Naive thymus-derived CD8-positive, alpha-beta T cell (primary cell): ENCODE results near the gene GJA8. TPM values are rescaled to one million over a fixed set of nuclear protein-coding genes. Genes with fewer than 3 reads are reported as not detected.
A peak's percentile ranks its signal among the peaks of the same experiment; 100 is the strongest.
"Not testable (repeated sequence)": the region's sequence is repeated elsewhere in the genome, so short reads cannot be mapped to it uniquely, and the experiment has no call there.

Experiments used
- ATAC-seq, 2 donors: fragments of 150-1000 bp; cut with Tn5 transposase in 1 of 2; sonication (Bioruptor Pico), chemical (Tn5 transposase) in 1 of 2; 1 replicate in 1 of 2; 2 replicates in 1 of 2; pipeline ENCODE4 v1.10.0; 2021; ENCODE audit warnings: mild to moderate bottlenecking in 2 of 2, moderate library complexity in 2 of 2
- POLR2A ChIA-PET: fragments of 350-600 bp; sonication (Branson Sonifier 250); formaldehyde crosslinking; loops from one replicate; lab custom pipeline; 2021; ENCODE audit warnings: antibody characterized with exemption; lab: Charles Lee
- DNase-seq, 10 donors: peaks; one replicate each; pipeline versions ENCODE4 v3.0.0 to v3.0.0-alpha.2; 2020 to 2022
- H3K27ac Mint-ChIP-seq, 10 donors: one replicate each; pipeline ENCODE4 v1.8.0; 2020 to 2022; ENCODE audit warnings: mild to moderate bottlenecking in 10 of 10, mixed read lengths in 10 of 10, moderate library complexity in 4 of 10, inconsistent platforms in 1 of 10
- H3K27me3 Mint-ChIP-seq, 5 donors: one replicate each; pipeline ENCODE4 v1.8.0; 2021 to 2022; ENCODE audit warnings: mixed read lengths in 5 of 5
- H3K36me3 Mint-ChIP-seq, 3 donors: one replicate each; pipeline ENCODE4 v1.8.0; 2020 to 2022; ENCODE audit warnings: mixed read lengths in 3 of 3, mild to moderate bottlenecking in 2 of 3, inconsistent platforms in 1 of 3
- H3K4me1 Mint-ChIP-seq, 4 donors: one replicate each; pipeline ENCODE4 v1.8.0; 2021 to 2022; ENCODE audit warnings: mixed read lengths in 4 of 4
- H3K4me3 Mint-ChIP-seq, 10 donors: one replicate each; pipeline ENCODE4 v1.8.0; 2020 to 2022; ENCODE audit warnings: mild to moderate bottlenecking in 10 of 10, mixed read lengths in 10 of 10, moderate library complexity in 6 of 10, inconsistent platforms in 1 of 10
- H3K9me3 Mint-ChIP-seq, 9 donors: one replicate each; pipeline ENCODE4 v1.8.0; 2020 to 2022; ENCODE audit warnings: mixed read lengths in 9 of 9, mild to moderate bottlenecking in 3 of 9, inconsistent platforms in 1 of 9, moderate library complexity in 1 of 9
- polyA plus RNA-seq, 3 donors: library from polyadenylated mRNA; unstranded; fragments of 300-500 nt; fragmentation: Illumina TruSeq; gene quantifications; one replicate each; pipeline ENCODE4 v1.2.3, GENCODE V29; 2021
- total RNA-seq, 8 experiments: library from RNA in 2 of 8; stranded (reverse) in 2 of 8; gene quantifications; one replicate each; pipeline ENCODE4 v1.2.3 and lab custom pipeline; 2021 to 2026

GJA8 gene
- total RNA-seq, result not detected
- not detected for polyA plus RNA-seq
- total RNA-seq (lab: John Stamatoyannopoulos, UW), result 0 reads per million in 6 experiments

DNA sequence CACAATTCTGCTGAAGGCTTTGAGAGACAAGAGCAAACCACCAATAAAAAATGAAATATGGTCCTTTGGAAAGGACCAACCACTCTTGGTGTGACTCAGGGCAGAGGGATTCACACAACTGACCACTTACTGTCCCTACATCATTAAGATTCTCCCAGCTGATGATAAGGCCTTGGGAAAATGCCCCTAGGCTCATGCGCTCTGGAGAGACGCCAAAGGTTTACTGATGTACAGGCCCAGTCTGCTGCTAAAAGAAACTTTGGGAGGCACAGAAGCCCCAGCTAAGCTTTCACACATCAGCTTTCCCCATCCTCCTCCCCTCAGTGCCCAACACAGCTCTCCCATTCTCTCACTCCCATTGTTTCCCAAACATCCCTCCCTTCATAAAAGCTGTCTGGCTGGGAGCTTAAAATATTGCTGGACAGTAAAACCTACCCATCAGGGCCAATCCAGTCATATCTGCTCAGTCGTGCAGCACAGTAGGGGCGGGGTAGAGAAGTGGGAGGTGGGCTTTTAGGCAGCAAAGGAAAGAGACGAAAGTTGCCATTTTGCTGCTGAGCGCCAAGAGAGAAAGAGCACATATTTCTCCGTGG is at the start of gene GJA8:
TSS of gene GJA8 (plus strand) at position 543 of the 593 bp plus-strand sequence. CDS start 5,161 bp downstream, outside the sequence.
- POLR2A ChIA-PET, result no interaction called here
- H3K4me1 Mint-ChIP-seq, result no peaks in the 10 kb centered on the region
- no peak within 1 kb of the TSS for H3K4me3 Mint-ChIP-seq
- ATAC-seq, result no peak
- no peak within 1 kb of the TSS for H3K27ac Mint-ChIP-seq
- H3K36me3 Mint-ChIP-seq, result no peaks in the 10 kb centered on the region
- no peaks in the 10 kb centered on the region for H3K9me3 Mint-ChIP-seq
- DNase-seq, result no peak
- peaks cover 0 to 1% (median 0%) of the 10 kb centered on the region in 5 donors for H3K27me3 Mint-ChIP-seq

GRCh38 chr1:147853391-147853790 is 49.2 kb upstream of the GJA8 start:
- Mint-ChIP-seq H3K4me1 (no peaks in the 10 kb centered on the region), H3K4me3 (no peak overlapping the region), H3K27ac (no peak overlapping the region), H3K36me3 (peaks cover 0 to 7% (median 0%) of the 10 kb centered on the region in 3 donors), H3K27me3 (peaks cover 13 to 40% (median 24%) of the 10 kb centered on the region in 5 donors), H3K9me3 (peaks cover 0 to 5% (median 0%) of the 10 kb centered on the region in 9 donors)
- POLR2A ChIA-PET, result interaction anchor here (0.7 kb wide), 1 partner anchor 9 kb away, joined by 3 read pairs; no protein-coding TSS in a partner anchor
- ATAC-seq, result no peak
- no peak for DNase-seq

DNA sequence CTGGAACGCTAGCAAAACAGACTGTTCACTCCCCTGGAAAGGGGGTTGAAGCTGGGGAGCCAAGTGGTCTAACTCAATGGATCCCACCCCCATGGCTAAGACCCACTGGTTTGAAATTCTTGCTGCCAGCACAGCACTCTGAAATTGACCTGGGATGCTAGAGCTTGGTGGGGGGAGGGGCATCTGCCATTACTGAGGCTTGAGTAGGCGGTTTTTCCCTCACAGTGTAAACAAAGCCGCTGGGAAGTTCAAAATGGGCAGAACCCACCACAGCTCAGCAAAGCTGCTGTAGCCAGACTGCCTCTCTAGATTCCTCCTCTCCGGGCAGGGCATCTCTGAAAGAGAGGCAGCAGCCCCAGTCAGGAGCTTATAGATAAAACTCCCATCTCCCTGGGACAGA is 47.6 kb upstream of the GJA8 start:
- H3K4me1 Mint-ChIP-seq, ATAC-seq: not testable (repeated sequence)

DNA sequence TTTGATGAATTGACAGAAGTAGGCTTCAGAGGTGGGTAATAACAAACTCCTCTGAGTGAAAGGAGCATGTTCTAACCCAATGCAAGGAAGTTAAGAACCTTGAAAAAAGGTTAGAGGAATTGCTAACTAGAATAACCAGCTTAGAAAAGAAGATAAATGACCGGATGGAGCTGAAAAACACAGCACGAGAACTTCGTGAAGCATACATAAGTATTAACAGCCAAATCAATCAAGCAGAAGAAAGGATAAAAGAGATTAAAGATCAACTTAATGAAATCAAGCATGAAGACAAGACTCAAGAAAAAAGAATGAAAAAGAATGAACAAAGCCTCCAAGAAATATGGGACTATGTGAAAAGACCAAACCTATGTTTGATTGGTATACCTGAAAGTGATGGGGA is 46.6 kb upstream of the GJA8 start:
- H3K4me3 Mint-ChIP-seq, H3K4me1 Mint-ChIP-seq, ATAC-seq, DNase-seq, H3K27ac Mint-ChIP-seq, H3K36me3 Mint-ChIP-seq, POLR2A ChIA-PET: not testable (repeated sequence)
- Mint-ChIP-seq H3K27me3 (peaks cover 13 to 31% (median 26%) of the 10 kb centered on the region in 5 donors), H3K9me3 (peaks cover 0 to 22% (median 0%) of the 10 kb centered on the region in 9 donors)

More for the DNA sequence above, 47.6 kb upstream of the GJA8 start:
- H3K36me3 Mint-ChIP-seq, DNase-seq, H3K27ac Mint-ChIP-seq, H3K4me3 Mint-ChIP-seq, POLR2A ChIA-PET: not testable (repeated sequence)
- Mint-ChIP-seq H3K27me3 (peaks cover 14 to 39% (median 22%) of the 10 kb centered on the region in 5 donors), H3K9me3 (peaks cover 0 to 15% (median 0%) of the 10 kb centered on the region in 9 donors)

GRCh38 chr1:147867204-147867603 is 35.4 kb upstream of the GJA8 start:
- DNase-seq, POLR2A ChIA-PET, H3K27ac Mint-ChIP-seq, ATAC-seq, H3K4me3 Mint-ChIP-seq, H3K36me3 Mint-ChIP-seq, H3K9me3 Mint-ChIP-seq, H3K4me1 Mint-ChIP-seq: not testable (repeated sequence)
- peaks cover 1 to 26% (median 10%) of the 10 kb centered on the region in 5 donors for H3K27me3 Mint-ChIP-seq

DNA sequence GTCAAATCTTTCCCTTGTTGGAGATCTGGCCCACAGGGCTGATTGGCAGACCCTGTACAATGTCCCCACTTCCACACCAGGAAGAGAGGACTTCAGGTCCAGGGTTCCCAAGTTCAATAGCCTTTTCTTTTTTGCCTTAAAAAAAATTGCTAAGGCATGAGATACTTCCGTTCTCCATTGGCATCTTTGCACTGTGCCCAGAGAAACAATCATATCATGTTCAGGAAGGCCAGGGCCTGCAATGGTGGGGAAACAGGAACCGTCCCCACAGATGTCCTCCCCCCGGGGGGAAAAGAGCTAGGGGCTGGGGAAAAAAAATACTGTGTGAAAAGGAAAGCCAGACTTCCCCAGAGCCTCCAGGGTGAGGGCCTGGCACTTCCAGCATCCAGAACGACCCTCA is 24.6 kb upstream of the GJA8 start:
- Mint-ChIP-seq H3K4me1 (no peaks in the 10 kb centered on the region), H3K4me3 (no peak overlapping the region), H3K27me3 (peaks cover 9 to 18% (median 12%) of the 10 kb centered on the region in 5 donors), H3K9me3 (peaks cover 0 to 13% (median 5%) of the 10 kb centered on the region in 9 donors), H3K27ac (no peak overlapping the region), H3K36me3 (peaks cover 0 to 17% (median 5%) of the 10 kb centered on the region in 3 donors)
- no peak for ATAC-seq
- DNase-seq, result no peak
- POLR2A ChIA-PET, result no interaction called here

DNA sequence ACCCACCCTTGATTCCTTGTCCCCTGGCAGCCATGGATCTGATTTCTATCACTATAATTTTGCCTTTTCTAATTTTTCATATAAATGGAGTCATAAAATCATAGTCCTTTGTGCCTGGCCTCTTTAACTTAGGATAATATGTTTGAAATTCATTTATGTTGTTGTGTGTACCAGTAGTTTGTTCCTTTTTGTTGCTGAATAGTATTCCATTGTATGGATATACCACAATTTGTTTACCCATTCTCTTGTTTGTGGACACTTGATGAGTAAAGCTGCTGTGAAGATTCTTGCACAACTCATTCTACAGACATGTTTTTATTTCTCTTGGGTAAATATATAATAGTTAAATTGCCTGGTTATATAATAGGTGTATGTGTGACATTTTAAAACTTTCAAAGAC is 22.7 kb upstream of the GJA8 start:
- H3K4me1 Mint-ChIP-seq, result no peaks in the 10 kb centered on the region
- peaks cover 9 to 18% (median 12%) of the 10 kb centered on the region in 5 donors for H3K27me3 Mint-ChIP-seq
- H3K9me3 Mint-ChIP-seq, result peaks cover 0 to 13% (median 5%) of the 10 kb centered on the region in 9 donors
- peaks cover 0 to 17% (median 5%) of the 10 kb centered on the region in 3 donors for H3K36me3 Mint-ChIP-seq
- H3K4me3 Mint-ChIP-seq, result no peak overlapping the region
- POLR2A ChIA-PET, result no interaction called here
- ATAC-seq, result no peak
- no peak overlapping the region for H3K27ac Mint-ChIP-seq
- DNase-seq, result no peak

DNA sequence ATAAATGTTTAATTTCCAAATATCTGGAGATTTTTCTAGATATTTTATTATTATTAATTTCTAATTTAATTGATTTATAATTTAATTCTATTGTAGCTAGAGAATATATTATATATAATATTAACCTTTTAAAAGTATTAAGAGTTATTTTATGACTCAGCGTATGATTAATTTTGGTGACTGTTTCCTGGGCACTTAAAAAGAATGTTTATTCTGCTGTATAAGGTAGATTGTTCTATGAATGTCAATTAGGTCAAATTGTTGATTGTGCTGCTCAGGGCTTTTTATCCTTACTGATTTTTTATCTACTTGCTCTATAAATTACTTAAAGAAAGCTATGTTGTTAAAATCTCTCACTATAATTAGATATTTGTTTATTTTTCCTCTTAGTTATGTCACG is 20.1 kb upstream of the GJA8 start:
- Mint-ChIP-seq H3K4me3 (no peak overlapping the region), H3K27me3 (peaks cover 6 to 12% (median 8%) of the 10 kb centered on the region in 5 donors), H3K36me3 (peaks cover 0 to 10% (median 5%) of the 10 kb centered on the region in 3 donors), H3K27ac (no peak overlapping the region), H3K4me1 (no peaks in the 10 kb centered on the region), H3K9me3 (peaks cover 0 to 13% (median 5%) of the 10 kb centered on the region in 9 donors)
- no peak for DNase-seq
- POLR2A ChIA-PET, result no interaction called here
- no peak for ATAC-seq

- H3K27me3 Mint-ChIP-seq, result peaks cover 0 to 3% (median 3%) of the 10 kb centered on the region in 5 donors
- ATAC-seq (peak; percentile 79 to 81), DNase-seq (peak; percentile 14 to 71 (median 45))
- H3K4me3 Mint-ChIP-seq, result no peak overlapping the region
- H3K4me1 Mint-ChIP-seq, result peaks cover 0 to 5% (median 3%) of the 10 kb centered on the region in 4 donors
- H3K36me3 Mint-ChIP-seq, result no peaks in the 10 kb centered on the region
- H3K9me3 Mint-ChIP-seq, result no peaks in the 10 kb centered on the region
- POLR2A ChIA-PET, result no interaction called here
- H3K27ac Mint-ChIP-seq, result no peak overlapping the region
These were observed 12.3 kb upstream of the GJA8 start for GRCh38 chr1:147890177-147890790.

- no peak overlapping the region for H3K27ac Mint-ChIP-seq
- no peaks in the 10 kb centered on the region for H3K36me3 Mint-ChIP-seq
- ATAC-seq (no peak), DNase-seq (no peak)
- H3K9me3 Mint-ChIP-seq, result no peaks in the 10 kb centered on the region
- POLR2A ChIA-PET, result no interaction called here
- H3K4me1 Mint-ChIP-seq, result peaks cover 0 to 5% (median 3%) of the 10 kb centered on the region in 4 donors
- no peak overlapping the region for H3K4me3 Mint-ChIP-seq
- H3K27me3 Mint-ChIP-seq, result peaks cover 0 to 3% (median 3%) of the 10 kb centered on the region in 5 donors
These were observed 11.5 kb upstream of the GJA8 start for GRCh38 chr1:147891088-147891487.

DNA sequence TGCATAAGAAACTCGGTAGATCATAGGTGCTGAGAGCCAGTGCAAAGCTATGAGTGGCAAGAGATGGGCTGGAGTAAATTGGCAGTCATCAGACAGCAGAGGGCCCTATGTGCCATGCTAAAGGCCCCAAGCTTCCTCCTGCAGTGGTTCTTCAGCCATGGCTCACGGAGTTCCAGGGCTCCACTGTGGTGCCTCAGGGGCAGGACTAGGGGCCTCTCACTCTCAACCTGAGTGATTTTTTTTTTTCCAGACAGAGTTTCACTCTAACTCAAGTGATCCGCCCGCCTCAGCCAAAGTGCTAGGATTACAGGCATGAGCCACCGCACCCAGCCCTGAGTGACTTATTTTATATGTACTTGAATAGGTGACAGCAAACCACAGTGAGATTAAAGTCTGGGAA is 10.4 kb upstream of the GJA8 start:
- H3K27me3 Mint-ChIP-seq, result peaks cover 0 to 3% (median 3%) of the 10 kb centered on the region in 5 donors
- H3K27ac Mint-ChIP-seq, result no peak overlapping the region
- no peak overlapping the region for H3K4me3 Mint-ChIP-seq
- no peaks in the 10 kb centered on the region for H3K36me3 Mint-ChIP-seq
- POLR2A ChIA-PET, result no interaction called here
- peaks cover 0 to 5% (median 3%) of the 10 kb centered on the region in 4 donors for H3K4me1 Mint-ChIP-seq
- no peak for ATAC-seq
- H3K9me3 Mint-ChIP-seq, result no peaks in the 10 kb centered on the region
- no peak for DNase-seq

- Mint-ChIP-seq H3K27me3 (peaks cover 0 to 3% (median 3%) of the 10 kb centered on the region in 5 donors), H3K9me3 (no peaks in the 10 kb centered on the region), H3K27ac (no peak overlapping the region), H3K4me1 (peaks cover 0 to 5% (median 3%) of the 10 kb centered on the region in 4 donors), H3K4me3 (no peak overlapping the region), H3K36me3 (no peaks in the 10 kb centered on the region)
- POLR2A ChIA-PET, result no interaction called here
- ATAC-seq (no peak), DNase-seq (peak in 5 of 10 donors; percentile 10 to 51 (median 50))
These were observed 9.8 kb upstream of the GJA8 start for GRCh38 chr1:147892731-147893214.

- H3K27ac Mint-ChIP-seq, result no peak overlapping the region
- no peak for ATAC-seq
- POLR2A ChIA-PET, result no interaction called here
- no peaks in the 10 kb centered on the region for H3K36me3 Mint-ChIP-seq
- H3K27me3 Mint-ChIP-seq, result peaks cover 0 to 3% (median 1%) of the 10 kb centered on the region in 5 donors
- peaks cover 0 to 4% (median 3%) of the 10 kb centered on the region in 4 donors for H3K4me1 Mint-ChIP-seq
- no peaks in the 10 kb centered on the region for H3K9me3 Mint-ChIP-seq
- no peak for DNase-seq
- H3K4me3 Mint-ChIP-seq, result no peak overlapping the region
These were observed 7.5 kb upstream of the GJA8 start for GRCh38 chr1:147895123-147895522.
